Neural progenitor cell (in vitro differentiated cells): Measurements from ENCODE around the gene PHACTR4. TPM values are rescaled to one million over a fixed set of nuclear protein-coding genes. Genes with fewer than 3 reads are reported as not detected.
"Not testable (repeated sequence)": the region's sequence is repeated elsewhere in the genome, so short reads cannot be mapped to it uniquely, and the experiment has no call there.

Experiments
- DNase-seq: peaks from one replicate; pipeline ENCODE4 v3.0.0-alpha.2; 2016; ENCODE audit warnings: low spot score
- H2AFZ ChIP-seq: fragments of 200-600 bp; sonication (generic); replicated peaks from 2 replicates; pipeline ENCODE4 v1.6.1; 2016; ENCODE audit warnings: antibody characterized with exemption
- H3F3A ChIP-seq: fragments of 200-600 bp; sonication (generic); 2 replicates; pipeline ENCODE4 v1.6.1; 2016; ENCODE audit warnings: antibody characterized with exemption, low read depth
- H3K27ac ChIP-seq: fragments of 200-600 bp; sonication (generic); 2 replicates; pipeline ENCODE4 v1.5.1; 2016; ENCODE audit warnings: mild to moderate bottlenecking
- H3K27me3 ChIP-seq: fragments of 200-600 bp; sonication (generic); 2 replicates; pipeline ENCODE4 v1.6.1; 2016; ENCODE audit warnings: mild to moderate bottlenecking, moderate library complexity
- H3K36me3 ChIP-seq: fragments of 200-600 bp; sonication (generic); 2 replicates; pipeline ENCODE4 v1.5.1; 2016
- H3K4me1 ChIP-seq: fragments of 200-600 bp; sonication (generic); 2 replicates; pipeline ENCODE4 v1.6.1; 2016; ENCODE audit warnings: mixed run types
- H3K4me2 ChIP-seq: fragments of 200-600 bp; sonication (generic); 2 replicates; pipeline ENCODE4 v1.6.1; 2016
- H3K4me3 ChIP-seq: fragments of 200-600 bp; sonication (generic); 2 replicates; pipeline ENCODE4 v1.5.1; 2016
- H3K79me2 ChIP-seq: fragments of 200-600 bp; sonication (generic); 2 replicates; pipeline ENCODE4 v1.6.1; 2016; ENCODE audit warnings: low read depth
- H3K9ac ChIP-seq: fragments of 200-600 bp; sonication (generic); 2 replicates; pipeline ENCODE4 v1.6.1; 2016
- H3K9me3 ChIP-seq: fragments of 200-600 bp; sonication (generic); 2 replicates; pipeline ENCODE4 v1.5.1; 2016; ENCODE audit warnings: low read depth
- H4K20me1 ChIP-seq: fragments of 200-600 bp; sonication (generic); 2 replicates; pipeline ENCODE4 v1.6.1; 2016; ENCODE audit warnings: low read depth
- H3K27ac Mint-ChIP-seq: 3 replicates; pipeline ENCODE4 v1.8.0; 2021; ENCODE audit warnings: mixed read lengths
- H3K27me3 Mint-ChIP-seq: 2 replicates; pipeline ENCODE4 v1.8.0; 2022; ENCODE audit warnings: low read depth, mild to moderate bottlenecking, inconsistent platforms, moderate library complexity, mixed read lengths; ENCODE audit not compliant: insufficient read depth
- H3K36me3 Mint-ChIP-seq: 3 replicates; pipeline ENCODE4 v1.8.0; 2021; ENCODE audit warnings: mixed read lengths
- H3K4me1 Mint-ChIP-seq: 3 replicates; pipeline ENCODE4 v1.8.0; 2021; ENCODE audit warnings: mixed read lengths
- H3K4me3 Mint-ChIP-seq: 3 replicates; pipeline ENCODE4 v1.8.0; 2021; ENCODE audit warnings: mild to moderate bottlenecking, moderate library complexity, mixed read lengths
- H3K9me3 Mint-ChIP-seq: 3 replicates; pipeline ENCODE4 v1.8.0; 2020; ENCODE audit warnings: mixed read lengths
- EZH2 ChIP-seq: fragments of 200-600 bp; sonication (generic); IDR thresholded peaks from 2 replicates; pipeline ENCODE4 v1.6.1; 2017; ENCODE audit warnings: antibody characterized with exemption, mild to moderate bottlenecking, moderate library complexity
- EZH2phosphoT487 ChIP-seq: fragments of 200-600 bp; sonication (generic); IDR thresholded peaks from 2 replicates; pipeline ENCODE4 v1.6.1; 2017; ENCODE audit warnings: antibody characterized with exemption
- total RNA-seq: library from RNA; depleted of rRNA; stranded (reverse); fragments of >200 nt; gene quantifications from 2 replicates; pipeline ENCODE4 v1.2.3, GENCODE V29; 2015; ENCODE audit warnings: low replicate concordance
- TF ChIP-seq, protein P1 (sequence below): fragments of 200-600 bp; sonication (generic); IDR thresholded peaks from 2 replicates; pipeline ENCODE4 v1.5.1; 2017; ENCODE audit warnings: antibody characterized with exemption, mild to moderate bottlenecking

Gene PHACTR4
- total RNA-seq, 1 donor from 2014 or later = 34.0 TPM

DNA sequence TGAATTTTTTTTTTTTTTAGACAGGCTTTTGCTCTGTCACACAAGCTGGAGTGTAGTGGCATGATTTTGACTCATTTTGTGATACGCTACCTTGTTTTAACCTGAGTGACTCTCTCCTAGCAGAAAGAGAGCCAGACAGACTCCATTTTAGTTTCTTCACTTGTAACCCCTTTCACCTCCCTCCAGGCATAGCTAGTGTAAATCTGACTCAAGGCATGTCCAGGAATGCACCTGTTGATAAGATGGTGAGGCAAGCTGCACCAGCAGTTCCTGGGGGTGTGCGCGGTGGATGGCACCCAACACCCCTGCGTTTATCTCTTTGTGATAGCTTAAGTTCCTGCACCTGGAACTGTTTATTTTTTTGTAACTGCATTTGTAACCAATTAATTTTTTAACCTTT lies 4.7 kb upstream of the PHACTR4 start:
- peaks cover 5% of the 10 kb centered on the region for H3K4me1 Mint-ChIP-seq
- TF ChIP-seq EZH2 = no peak
- TF ChIP-seq, protein P1, sequence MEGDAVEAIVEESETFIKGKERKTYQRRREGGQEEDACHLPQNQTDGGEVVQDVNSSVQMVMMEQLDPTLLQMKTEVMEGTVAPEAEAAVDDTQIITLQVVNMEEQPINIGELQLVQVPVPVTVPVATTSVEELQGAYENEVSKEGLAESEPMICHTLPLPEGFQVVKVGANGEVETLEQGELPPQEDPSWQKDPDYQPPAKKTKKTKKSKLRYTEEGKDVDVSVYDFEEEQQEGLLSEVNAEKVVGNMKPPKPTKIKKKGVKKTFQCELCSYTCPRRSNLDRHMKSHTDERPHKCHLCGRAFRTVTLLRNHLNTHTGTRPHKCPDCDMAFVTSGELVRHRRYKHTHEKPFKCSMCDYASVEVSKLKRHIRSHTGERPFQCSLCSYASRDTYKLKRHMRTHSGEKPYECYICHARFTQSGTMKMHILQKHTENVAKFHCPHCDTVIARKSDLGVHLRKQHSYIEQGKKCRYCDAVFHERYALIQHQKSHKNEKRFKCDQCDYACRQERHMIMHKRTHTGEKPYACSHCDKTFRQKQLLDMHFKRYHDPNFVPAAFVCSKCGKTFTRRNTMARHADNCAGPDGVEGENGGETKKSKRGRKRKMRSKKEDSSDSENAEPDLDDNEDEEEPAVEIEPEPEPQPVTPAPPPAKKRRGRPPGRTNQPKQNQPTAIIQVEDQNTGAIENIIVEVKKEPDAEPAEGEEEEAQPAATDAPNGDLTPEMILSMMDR = no peak
- no peak for TF ChIP-seq EZH2phosphoT487
- no peak overlapping the region for H3K4me3 ChIP-seq
- H3K36me3 ChIP-seq = no peaks in the 10 kb centered on the region
- no peaks in the 10 kb centered on the region for H3K79me2 ChIP-seq
- peaks cover 15% of the 10 kb centered on the region for H3F3A ChIP-seq
- peaks cover 3% of the 10 kb centered on the region for H3K4me1 ChIP-seq
- no peak overlapping the region for H2AFZ ChIP-seq
- no peak overlapping the region for H3K27ac Mint-ChIP-seq
- H3K4me3 Mint-ChIP-seq = no peak overlapping the region
- H4K20me1 ChIP-seq = no peaks in the 10 kb centered on the region
- no peak overlapping the region for H3K4me2 ChIP-seq
- no peak overlapping the region for H3K27ac ChIP-seq
- no peaks in the 10 kb centered on the region for H3K9me3 Mint-ChIP-seq
- no peaks in the 10 kb centered on the region for H3K27me3 Mint-ChIP-seq
- H3K9ac ChIP-seq = no peak overlapping the region
- H3K27me3 ChIP-seq = no peaks in the 10 kb centered on the region
- H3K9me3 ChIP-seq = no peaks in the 10 kb centered on the region
- H3K36me3 Mint-ChIP-seq = no peaks in the 10 kb centered on the region
- no peak for DNase-seq

DNA sequence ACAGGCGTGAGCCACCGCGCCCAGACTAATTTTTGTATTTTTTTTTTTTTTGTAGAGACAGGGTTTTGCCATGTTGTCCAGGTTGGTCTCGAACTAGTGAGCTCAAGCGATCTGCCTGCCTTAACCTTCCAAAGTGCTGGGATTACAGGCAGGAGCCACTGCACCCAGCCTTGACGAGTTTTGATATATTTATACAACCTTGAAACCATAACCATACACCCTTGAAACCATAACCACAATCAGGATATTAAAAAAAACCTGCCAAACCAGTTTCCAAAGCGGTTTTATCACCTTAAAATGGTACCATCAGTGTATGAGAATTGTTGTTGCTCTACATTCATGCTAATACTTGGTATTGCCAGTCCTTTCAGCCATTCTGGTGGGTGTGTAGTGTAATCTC lies 3.7 kb upstream of the PHACTR4 start:
- Histone ChIP-seq H3K36me3 (no peaks in the 10 kb centered on the region), H3K79me2 (peaks cover 9% of the 10 kb centered on the region), H3K27me3 (no peaks in the 10 kb centered on the region), H3K4me2 (no peak overlapping the region), H2AFZ (no peak overlapping the region), H3K4me3 (no peak overlapping the region), H3K9ac (no peak overlapping the region), H3K27ac (no peak overlapping the region), H3K9me3 (no peaks in the 10 kb centered on the region), H3F3A (peaks cover 25% of the 10 kb centered on the region), H3K4me1 (peaks cover 7% of the 10 kb centered on the region), H4K20me1 (no peaks in the 10 kb centered on the region)
- H3K27me3 Mint-ChIP-seq = no peaks in the 10 kb centered on the region
- H3K36me3 Mint-ChIP-seq = no peaks in the 10 kb centered on the region
- no peak for DNase-seq
- H3K4me3 Mint-ChIP-seq = no peak overlapping the region
- H3K9me3 Mint-ChIP-seq = no peaks in the 10 kb centered on the region
- TF ChIP-seq EZH2 = no peak
- no peak for TF ChIP-seq EZH2phosphoT487
- TF ChIP-seq, protein P1 = no peak
- H3K4me1 Mint-ChIP-seq = peaks cover 11% of the 10 kb centered on the region
- no peak overlapping the region for H3K27ac Mint-ChIP-seq

DNA sequence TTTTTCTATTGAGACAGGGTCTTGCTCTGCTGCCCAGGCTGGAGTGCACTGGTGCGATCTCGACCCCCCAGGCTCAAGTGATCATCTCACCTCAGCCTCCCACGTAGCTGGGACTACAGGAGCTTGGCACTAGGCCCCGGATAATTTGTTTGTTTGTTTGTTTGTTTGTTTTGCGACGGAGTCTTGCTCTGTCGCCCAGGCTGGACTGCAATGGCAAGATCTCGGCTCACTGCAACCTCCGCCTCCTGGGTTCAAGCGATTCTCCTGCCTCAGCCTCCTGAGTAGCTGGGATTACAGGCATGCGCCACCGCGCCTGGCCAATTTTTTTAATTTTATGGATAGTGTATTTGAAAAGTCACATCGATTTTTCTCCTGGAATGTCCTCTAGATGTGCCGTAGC lies 932 bp upstream of the PHACTR4 start:
- peak overlapping the region; percentile 97 for H3K4me3 Mint-ChIP-seq
- H3K36me3 ChIP-seq, H3K27me3 ChIP-seq, H3K9me3 ChIP-seq, H3K36me3 Mint-ChIP-seq, H3K27ac ChIP-seq, H3K27me3 Mint-ChIP-seq, H3K9me3 Mint-ChIP-seq, H3K9ac ChIP-seq, H3K4me3 ChIP-seq, H3K4me2 ChIP-seq, H3K27ac Mint-ChIP-seq, H4K20me1 ChIP-seq, DNase-seq: not testable (repeated sequence)
- H2AFZ ChIP-seq = peak overlapping the region; percentile 85
- H3K4me1 ChIP-seq = peaks cover 15% of the 10 kb centered on the region
- H3K4me1 Mint-ChIP-seq = peaks cover 17% of the 10 kb centered on the region
- peaks cover 37% of the 10 kb centered on the region for H3K79me2 ChIP-seq
- H3F3A ChIP-seq = peaks cover 25% of the 10 kb centered on the region

DNA sequence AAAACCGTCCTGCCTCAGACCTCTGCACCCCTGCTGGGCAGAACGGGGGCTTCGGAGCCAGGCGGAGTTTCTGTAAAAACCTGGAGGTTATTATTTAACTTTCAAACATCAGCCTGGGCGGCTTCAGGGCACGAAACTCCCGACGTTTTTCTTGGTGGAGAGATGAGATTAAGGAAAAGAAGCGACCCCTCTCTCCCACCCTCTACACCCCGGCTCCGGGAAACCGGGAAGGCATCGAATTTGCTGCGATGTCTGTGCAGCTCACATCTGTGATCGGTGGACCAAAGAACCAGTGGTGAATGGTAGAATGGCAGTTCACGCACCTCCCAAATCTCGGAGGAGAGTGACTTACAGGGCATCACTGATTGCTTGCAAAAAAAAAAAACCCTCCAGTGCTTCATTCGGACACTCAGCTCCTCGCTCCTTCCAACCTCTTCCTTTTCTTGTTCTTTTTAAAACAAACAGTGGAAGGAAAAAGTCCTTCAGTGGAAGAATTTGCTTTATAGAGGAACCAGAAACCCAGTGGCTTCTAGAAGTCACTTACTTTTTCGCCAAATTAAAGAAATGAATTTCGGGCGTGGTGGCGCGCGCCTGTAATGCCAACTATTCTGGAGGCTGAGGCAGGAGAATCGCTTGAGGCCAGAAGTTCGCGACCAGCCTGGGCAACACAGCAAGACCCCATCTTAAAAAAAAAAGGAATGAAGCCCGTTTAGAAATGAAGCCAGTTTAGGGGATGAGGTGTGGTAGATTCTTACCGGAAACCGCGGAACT lies 884 bp downstream of the PHACTR4 start:
- no peaks in the 10 kb centered on the region for H3K9me3 ChIP-seq
- TF ChIP-seq EZH2 (no peak), EZH2phosphoT487 (no peak)
- TF ChIP-seq, protein P1 = no peak
- peak overlapping the region; percentile 65 for H3K9ac ChIP-seq
- Mint-ChIP-seq H3K9me3 (no peaks in the 10 kb centered on the region), H3K27me3 (peaks cover 2% of the 10 kb centered on the region), H3K4me3 (peak overlapping the region; percentile 97), H3K27ac (peak overlapping the region; percentile 94), H3K36me3 (peaks cover 6% of the 10 kb centered on the region), H3K4me1 (peaks cover 23% of the 10 kb centered on the region)
- H3K4me2 ChIP-seq = peak overlapping the region; percentile 82
- DNase-seq = peak; percentile 65
- peaks cover 3% of the 10 kb centered on the region for H4K20me1 ChIP-seq
- H2AFZ ChIP-seq = peak overlapping the region; percentile 57
- peak overlapping the region; percentile 92 for H3K27ac ChIP-seq
- H3F3A ChIP-seq = peaks cover 25% of the 10 kb centered on the region
- H3K79me2 ChIP-seq = peaks cover 55% of the 10 kb centered on the region
- H3K4me3 ChIP-seq = peak overlapping the region; percentile 92
- no peaks in the 10 kb centered on the region for H3K27me3 ChIP-seq
- no peaks in the 10 kb centered on the region for H3K36me3 ChIP-seq
- peaks cover 15% of the 10 kb centered on the region for H3K4me1 ChIP-seq
